ENCODE results near the gene ALCAM. TPM values are rescaled to one million over a fixed set of nuclear protein-coding genes. Genes with fewer than 3 reads are reported as not detected.

ALCAM gene
- total RNA-seq, 2 experiments from 2014 or later = 1.6 to 1.9 TPM

- Mint-ChIP-seq H3K27me3 (peaks cover 62% of the 10 kb centered on the region), H3K9me3 (no peaks in the 10 kb centered on the region), H3K27ac (no peak overlapping the region), H3K36me3 (ENCODE audit: low read depth) (no peaks in the 10 kb centered on the region), H3K4me3 (no peak overlapping the region), H3K4me1 (ENCODE audit: low read depth) (no peaks in the 10 kb centered on the region)
- Histone ChIP-seq H3K27ac (ENCODE audit: low read depth in 1 of 2, low read length in 2 of 2) (no peak overlapping the region), H3K4me1 (ENCODE audit: insufficient read depth, low read length) (peaks cover 8% of the 10 kb centered on the region), H3K36me3 (ENCODE audit: insufficient read depth, low read length) (no peaks in the 10 kb centered on the region), H3K9me3 (ENCODE audit: control insufficient read depth in 1 of 2, insufficient read depth in 1 of 2, low read length in 2 of 2) (no peaks in the 10 kb centered on the region), H3K27me3 (ENCODE audit: control insufficient read depth in 1 of 2, insufficient read depth in 2 of 2, low read length in 2 of 2) (peaks cover 18 to 37% of the 10 kb centered on the region in 2 experiments), H3K4me3 (ENCODE audit: low read length) (no peak overlapping the region)
- no peak for DNase-seq
- ATAC-seq (ENCODE audit: poor library complexity) = no peak
- intact Hi-C loops (cut with DNase I, micrococcal nuclease) = no loop called here
- POLR2A ChIA-PET = no interaction called here
- TF ChIP-seq CTCF (IDR thresholded peaks at IDR 0.05) = no peak
- CTCF ChIA-PET = no interaction called here
Observed at GRCh38 chr3:105354429-105354828, 12.3 kb upstream of the ALCAM start.

GRCh38 chr3:105355408-105356061 lies 11.2 kb upstream of the ALCAM start:
- Histone ChIP-seq H3K27ac (ENCODE audit: low read depth in 1 of 2, low read length in 2 of 2) (no peak overlapping the region), H3K4me1 (ENCODE audit: insufficient read depth, low read length) (peaks cover 8% of the 10 kb centered on the region), H3K36me3 (ENCODE audit: insufficient read depth, low read length) (no peaks in the 10 kb centered on the region), H3K27me3 (ENCODE audit: control insufficient read depth in 1 of 2, insufficient read depth in 2 of 2, low read length in 2 of 2) (peaks cover 18 to 37% of the 10 kb centered on the region in 2 experiments), H3K9me3 (ENCODE audit: control insufficient read depth in 1 of 2, insufficient read depth in 1 of 2, low read length in 2 of 2) (no peaks in the 10 kb centered on the region), H3K4me3 (ENCODE audit: low read length) (no peak overlapping the region)
- Mint-ChIP-seq H3K4me1 (ENCODE audit: low read depth) (no peaks in the 10 kb centered on the region), H3K27ac (no peak overlapping the region), H3K36me3 (ENCODE audit: low read depth) (no peaks in the 10 kb centered on the region), H3K9me3 (no peaks in the 10 kb centered on the region), H3K4me3 (no peak overlapping the region), H3K27me3 (peaks cover 52% of the 10 kb centered on the region)
- ATAC-seq (ENCODE audit: poor library complexity) (peak; percentile 34), DNase-seq (no peak)
- POLR2A ChIA-PET = no interaction called here
- CTCF ChIA-PET = no interaction called here
- no peak for TF ChIP-seq CTCF (IDR thresholded peaks at IDR 0.05)
- intact Hi-C loops (cut with DNase I, micrococcal nuclease) = no loop called here

GRCh38 chr3:105356396-105356795 lies 10.3 kb upstream of the ALCAM start:
- no peak for ATAC-seq (ENCODE audit: poor library complexity)
- no peak for DNase-seq
- POLR2A ChIA-PET = no interaction called here
- H3K27ac Mint-ChIP-seq = no peak overlapping the region
- no peaks in the 10 kb centered on the region for H3K9me3 ChIP-seq (ENCODE audit: control insufficient read depth in 1 of 2, insufficient read depth in 1 of 2, low read length in 2 of 2)
- no peaks in the 10 kb centered on the region for H3K36me3 ChIP-seq (ENCODE audit: insufficient read depth, low read length)
- H3K27me3 ChIP-seq (ENCODE audit: control insufficient read depth in 1 of 2, insufficient read depth in 2 of 2, low read length in 2 of 2) = peaks cover 13 to 40% of the 10 kb centered on the region in 2 experiments
- no peak for TF ChIP-seq CTCF (IDR thresholded peaks at IDR 0.05)
- CTCF ChIA-PET = no interaction called here
- no peak overlapping the region for H3K27ac ChIP-seq (ENCODE audit: low read depth in 1 of 2, low read length in 2 of 2)
- H3K27me3 Mint-ChIP-seq = peaks cover 49% of the 10 kb centered on the region
- H3K4me1 ChIP-seq (ENCODE audit: insufficient read depth, low read length) = peaks cover 8% of the 10 kb centered on the region
- H3K9me3 Mint-ChIP-seq = no peaks in the 10 kb centered on the region
- no peaks in the 10 kb centered on the region for H3K4me1 Mint-ChIP-seq (ENCODE audit: low read depth)
- no peak overlapping the region for H3K4me3 ChIP-seq (ENCODE audit: low read length)
- no peaks in the 10 kb centered on the region for H3K36me3 Mint-ChIP-seq (ENCODE audit: low read depth)
- intact Hi-C loops (cut with DNase I, micrococcal nuclease) = no loop called here
- no peak overlapping the region for H3K4me3 Mint-ChIP-seq
